ENCODE data around the gene GALC.

DNA sequence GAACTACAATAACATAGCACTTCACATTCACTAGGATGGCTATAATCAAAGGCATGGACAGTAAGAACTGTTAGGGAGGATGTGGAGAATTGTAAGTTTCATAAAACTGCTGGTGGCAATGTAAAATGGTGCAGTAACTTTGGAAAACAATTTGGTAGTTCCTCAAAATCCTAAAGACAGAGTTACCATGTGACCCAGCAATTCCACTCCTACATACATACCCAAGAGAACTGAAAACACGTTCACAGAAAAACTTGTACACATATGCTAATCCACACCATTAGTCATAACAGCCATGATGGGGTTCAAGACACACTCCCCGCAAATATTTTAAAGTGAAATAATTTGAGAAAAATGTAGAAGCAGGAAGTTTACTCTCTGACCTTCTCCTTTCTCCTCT, 31.7 kb downstream of the GALC start:
- TF ChIP-seq EGR1 (IDR thresholded peaks at IDR 0.05) (no peak), ZBTB7A (IDR thresholded peaks at IDR 0.05; ENCODE audit: low read depth) (no peak), CEBPB (IDR thresholded peaks at IDR 0.05) (no peak), EP300 (IDR thresholded peaks at IDR 0.05; ENCODE audit: borderline replicate concordance) (no peak), NFIC (IDR thresholded peaks at IDR 0.05) (no peak), YY1 (IDR thresholded peaks at IDR 0.05; ENCODE audit: low read depth) (no peak), CREB1 (IDR thresholded peaks at IDR 0.05; ENCODE audit: low read depth) (no peak), TAF1 (IDR thresholded peaks at IDR 0.05; ENCODE audit: low read depth) (no peak), RAD21 (IDR thresholded peaks at IDR 0.05; ENCODE audit: low read depth) (no peak)
- TF ChIP-seq, protein P1, sequence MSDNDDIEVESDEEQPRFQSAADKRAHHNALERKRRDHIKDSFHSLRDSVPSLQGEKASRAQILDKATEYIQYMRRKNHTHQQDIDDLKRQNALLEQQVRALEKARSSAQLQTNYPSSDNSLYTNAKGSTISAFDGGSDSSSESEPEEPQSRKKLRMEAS (IDR thresholded peaks at IDR 0.05), result no peak
- TF ChIP-seq, protein P2, sequence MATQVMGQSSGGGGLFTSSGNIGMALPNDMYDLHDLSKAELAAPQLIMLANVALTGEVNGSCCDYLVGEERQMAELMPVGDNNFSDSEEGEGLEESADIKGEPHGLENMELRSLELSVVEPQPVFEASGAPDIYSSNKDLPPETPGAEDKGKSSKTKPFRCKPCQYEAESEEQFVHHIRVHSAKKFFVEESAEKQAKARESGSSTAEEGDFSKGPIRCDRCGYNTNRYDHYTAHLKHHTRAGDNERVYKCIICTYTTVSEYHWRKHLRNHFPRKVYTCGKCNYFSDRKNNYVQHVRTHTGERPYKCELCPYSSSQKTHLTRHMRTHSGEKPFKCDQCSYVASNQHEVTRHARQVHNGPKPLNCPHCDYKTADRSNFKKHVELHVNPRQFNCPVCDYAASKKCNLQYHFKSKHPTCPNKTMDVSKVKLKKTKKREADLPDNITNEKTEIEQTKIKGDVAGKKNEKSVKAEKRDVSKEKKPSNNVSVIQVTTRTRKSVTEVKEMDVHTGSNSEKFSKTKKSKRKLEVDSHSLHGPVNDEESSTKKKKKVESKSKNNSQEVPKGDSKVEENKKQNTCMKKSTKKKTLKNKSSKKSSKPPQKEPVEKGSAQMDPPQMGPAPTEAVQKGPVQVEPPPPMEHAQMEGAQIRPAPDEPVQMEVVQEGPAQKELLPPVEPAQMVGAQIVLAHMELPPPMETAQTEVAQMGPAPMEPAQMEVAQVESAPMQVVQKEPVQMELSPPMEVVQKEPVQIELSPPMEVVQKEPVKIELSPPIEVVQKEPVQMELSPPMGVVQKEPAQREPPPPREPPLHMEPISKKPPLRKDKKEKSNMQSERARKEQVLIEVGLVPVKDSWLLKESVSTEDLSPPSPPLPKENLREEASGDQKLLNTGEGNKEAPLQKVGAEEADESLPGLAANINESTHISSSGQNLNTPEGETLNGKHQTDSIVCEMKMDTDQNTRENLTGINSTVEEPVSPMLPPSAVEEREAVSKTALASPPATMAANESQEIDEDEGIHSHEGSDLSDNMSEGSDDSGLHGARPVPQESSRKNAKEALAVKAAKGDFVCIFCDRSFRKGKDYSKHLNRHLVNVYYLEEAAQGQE (IDR thresholded peaks at IDR 0.05; ENCODE audit: low read depth), result no peak

Measured in Ishikawa (cell line).